K562 (cell line): ENCODE data around the gene PNRC2. TPM values are rescaled to one million over a fixed set of nuclear protein-coding genes. Genes with fewer than 3 reads are reported as not detected.

Experiments used
- ATF7 ChIP-seq: fragments of 450-650 bp; IDR thresholded peaks from 2 replicates; pipeline ENCODE4 v1.7.1; 2014; ENCODE audit warnings: mild to moderate bottlenecking, moderate library complexity
- BCL6 ChIP-seq: fragments of 250-450 bp; sonication (Bioruptor Pico); IDR thresholded peaks from 2 replicates; pipeline ENCODE4 v1.4.0; 2020
- BRD4 ChIP-seq: fragments of 200-600 bp; sonication (generic); IDR thresholded peaks from 2 replicates; pipeline ENCODE4 v1.6.1; 2017; ENCODE audit warnings: inconsistent platforms
- CCAR2 ChIP-seq: fragments of 200-400 bp; formaldehyde crosslinking; IDR thresholded peaks from 2 replicates; pipeline ENCODE4 v1.6.1; 2017; ENCODE audit warnings: mild to moderate bottlenecking, low read depth, low read length
- DACH1 ChIP-seq: fragments of 450-650 bp; IDR thresholded peaks from 2 replicates; pipeline ENCODE4 v1.6.1; 2018; ENCODE audit not compliant: partially characterized antibody
- DMBX1 ChIP-seq: fragments of 250-450 bp; sonication (Bioruptor Pico); IDR thresholded peaks from 2 replicates; pipeline ENCODE4 v1.8.0; 2022; ENCODE audit warnings: inconsistent platforms, mild to moderate bottlenecking, moderate library complexity, borderline replicate concordance
- FOXJ3 ChIP-seq: sonication (generic); formaldehyde crosslinking; IDR thresholded peaks from 2 replicates; pipeline ENCODE4 v1.4.0; 2020; ENCODE audit warnings: mild to moderate bottlenecking, missing genetic modification reagents
- HMGN3 ChIP-seq: IDR thresholded peaks from 2 replicates; pipeline ENCODE4 v1.6.1; 2011; ENCODE audit warnings: borderline replicate concordance, low read depth, mild to moderate bottlenecking, mixed read lengths, low read length; ENCODE audit not compliant: insufficient read length; ENCODE audit errors: extremely low read depth
- HNRNPUL1 ChIP-seq: fragments of 200-400 bp; formaldehyde crosslinking; IDR thresholded peaks from 2 replicates; pipeline ENCODE4 v1.6.1; 2017; ENCODE audit warnings: low read length
- RBM39 ChIP-seq: fragments of 200-400 bp; formaldehyde crosslinking; optimal IDR thresholded peaks from 2 replicates; pipeline ENCODE3; 2018; ENCODE audit warnings: low read depth, low read length
- SETDB1 ChIP-seq: IDR thresholded peaks from one replicate; pipeline ENCODE4 v1.6.1; 2012; ENCODE audit warnings: low read length, control low read depth, inconsistent platforms
- TOE1 ChIP-seq, 2 experiments: fragments of 450-650 bp in 1 of 2; sonication (generic) in 1 of 2; formaldehyde crosslinking in 1 of 2; IDR thresholded peaks; 2 replicates each; pipeline versions ENCODE4 v1.7.1 to v1.8.0; 2016 to 2022; ENCODE audit warnings: borderline replicate concordance in 2 of 2, mild to moderate bottlenecking in 2 of 2, antibody characterized with exemption in 1 of 2, inconsistent platforms in 1 of 2, low read depth in 1 of 2, missing genetic modification reagents in 1 of 2, moderate library complexity in 1 of 2
- ZNF23 ChIP-seq: fragments of 250-450 bp; sonication (Bioruptor Pico); IDR thresholded peaks from 2 replicates; pipeline ENCODE4 v1.4.0; 2020; ENCODE audit warnings: mild to moderate bottlenecking
- ZNF347 ChIP-seq: fragments of 450-650 bp; formaldehyde crosslinking; IDR thresholded peaks from 2 replicates; pipeline ENCODE4 v1.4.0; 2020; ENCODE audit warnings: low read depth, mild to moderate bottlenecking, moderate library complexity
- ZNF561 ChIP-seq: fragments of 450-650 bp; formaldehyde crosslinking; conservative IDR thresholded peaks from 2 replicates; pipeline ENCODE4 v1.4.0; 2020; ENCODE audit warnings: mild to moderate bottlenecking, moderate library complexity
- polyA plus RNA-seq, 8 experiments: library from polyadenylated mRNA; depleted of rRNA in 4 of 8; stranded (reverse) in 5 of 8; unstranded in 3 of 8; fragments of >200 nt; fragmentation: Nextera tagmentation in 2 of 8; fragmentation: Illumina TruSeq in 1 of 8; extraction: Ambion mirVana in 2 of 8; extraction: Trizol in 1 of 8; gene quantifications; 2 replicates each; pipeline versions ENCODE4 v1.2.1 to v1.2.3, GENCODE V29; 2011 to 2014; ENCODE audit warnings: inconsistent platforms in 1 of 8, missing spikeins in 1 of 8
- total RNA-seq, 7 experiments: library from RNA; depleted of rRNA in 6 of 7; stranded (reverse); fragments of >200 nt in 6 of 7; fragmentation: Illumina TruSeq in 2 of 7; extraction: Trizol in 2 of 7; gene quantifications; 2 replicates each; pipeline versions ENCODE4 v1.2.1 to v1.2.3, GENCODE V29; 2011 to 2021; ENCODE audit warnings: low replicate concordance in 1 of 7
- TF ChIP-seq, protein P1 (sequence below): fragments of 450-650 bp; IDR thresholded peaks from 2 replicates; pipeline ENCODE4 v1.6.1; 2018; ENCODE audit warnings: mild to moderate bottlenecking, low read depth; ENCODE audit not compliant: partially characterized antibody
- TF ChIP-seq, protein P2 (sequence below): fragments of 250-450 bp; sonication (Bioruptor Pico); IDR thresholded peaks from 2 replicates; pipeline ENCODE4 v1.4.0; 2020; ENCODE audit warnings: borderline replicate concordance
- TF ChIP-seq, protein P3 (sequence below): fragments of 150-350 bp; IDR thresholded peaks from 2 replicates; pipeline ENCODE4 v1.6.1; 2014; ENCODE audit warnings: low read depth, mild to moderate bottlenecking, low read length, borderline replicate concordance
- TF ChIP-seq, protein P4 (sequence below): fragments of 250-450 bp; sonication (Bioruptor Pico); IDR thresholded peaks from 2 replicates; pipeline ENCODE4 v1.8.0; 2022; ENCODE audit warnings: inconsistent platforms
- TF ChIP-seq, protein P5 (sequence below): sonication (generic); formaldehyde crosslinking; IDR thresholded peaks from 2 replicates; pipeline ENCODE4 v1.8.0; 2022; ENCODE audit warnings: missing genetic modification reagents, mild to moderate bottlenecking, borderline replicate concordance

PNRC2 gene
- total and polyA plus RNA-seq, 9 of the 15 experiments (the other 6 are each of a cell fraction or from before 2014, with no cell fraction given) = 127 to 303 (median 203) TPM

DNA sequence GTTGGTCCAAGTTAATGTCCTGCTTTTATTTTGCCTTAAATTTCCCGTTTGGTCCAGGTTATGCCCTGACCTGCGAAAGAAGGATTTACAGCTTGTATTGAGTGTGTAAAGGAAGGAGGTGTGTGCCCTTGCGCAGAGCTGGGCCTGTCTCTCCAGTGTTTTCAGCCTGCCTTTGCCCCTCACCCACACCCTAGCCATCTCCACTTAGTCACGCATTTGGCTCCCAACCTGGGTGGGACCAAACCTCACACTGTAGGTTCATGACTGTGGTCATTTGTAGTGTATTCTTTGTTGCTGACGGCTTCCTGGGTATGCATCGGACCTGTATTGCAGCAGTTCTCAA is 21.1 kb downstream of the PNRC2 start (continued):
- TF ChIP-seq, protein P1, sequence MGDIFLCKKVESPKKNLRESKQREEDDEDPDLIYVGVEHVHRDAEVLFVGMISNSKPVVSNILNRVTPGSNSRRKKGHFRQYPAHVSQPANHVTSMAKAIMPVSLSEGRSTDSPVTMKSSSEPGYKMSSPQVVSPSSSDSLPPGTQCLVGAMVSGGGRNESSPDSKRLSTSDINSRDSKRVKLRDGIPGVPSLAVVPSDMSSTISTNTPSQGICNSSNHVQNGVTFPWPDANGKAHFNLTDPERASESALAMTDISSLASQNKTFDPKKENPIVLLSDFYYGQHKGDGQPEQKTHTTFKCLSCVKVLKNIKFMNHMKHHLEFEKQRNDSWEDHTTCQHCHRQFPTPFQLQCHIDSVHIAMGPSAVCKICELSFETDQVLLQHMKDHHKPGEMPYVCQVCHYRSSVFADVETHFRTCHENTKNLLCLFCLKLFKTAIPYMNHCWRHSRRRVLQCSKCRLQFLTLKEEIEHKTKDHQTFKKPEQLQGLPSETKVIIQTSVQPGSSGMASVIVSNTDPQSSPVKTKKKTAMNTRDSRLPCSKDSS = no peak
- no peak for TF ChIP-seq ZNF23 (CRISPR knock-in tag)
- peak; percentile 78; the same call in 1 of the 2 replicates for TF ChIP-seq BRD4
- TF ChIP-seq ZNF561 = no peak
- TF ChIP-seq, protein P2, sequence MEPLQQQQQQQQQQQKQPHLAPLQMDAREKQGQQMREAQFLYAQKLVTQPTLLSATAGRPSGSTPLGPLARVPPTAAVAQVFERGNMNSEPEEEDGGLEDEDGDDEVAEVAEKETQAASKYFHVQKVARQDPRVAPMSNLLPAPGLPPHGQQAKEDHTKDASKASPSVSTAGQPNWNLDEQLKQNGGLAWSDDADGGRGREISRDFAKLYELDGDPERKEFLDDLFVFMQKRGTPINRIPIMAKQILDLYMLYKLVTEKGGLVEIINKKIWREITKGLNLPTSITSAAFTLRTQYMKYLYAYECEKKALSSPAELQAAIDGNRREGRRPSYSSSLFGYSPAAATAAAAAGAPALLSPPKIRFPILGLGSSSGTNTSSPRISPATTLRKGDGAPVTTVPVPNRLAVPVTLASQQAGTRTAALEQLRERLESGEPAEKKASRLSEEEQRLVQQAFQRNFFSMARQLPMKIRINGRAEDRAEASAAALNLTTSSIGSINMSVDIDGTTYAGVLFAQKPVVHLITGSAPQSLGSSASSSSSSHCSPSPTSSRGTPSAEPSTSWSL = no peak
- peak; percentile 24 for TF ChIP-seq DACH1
- TF ChIP-seq ATF7 = no peak
- TF ChIP-seq, protein P3, sequence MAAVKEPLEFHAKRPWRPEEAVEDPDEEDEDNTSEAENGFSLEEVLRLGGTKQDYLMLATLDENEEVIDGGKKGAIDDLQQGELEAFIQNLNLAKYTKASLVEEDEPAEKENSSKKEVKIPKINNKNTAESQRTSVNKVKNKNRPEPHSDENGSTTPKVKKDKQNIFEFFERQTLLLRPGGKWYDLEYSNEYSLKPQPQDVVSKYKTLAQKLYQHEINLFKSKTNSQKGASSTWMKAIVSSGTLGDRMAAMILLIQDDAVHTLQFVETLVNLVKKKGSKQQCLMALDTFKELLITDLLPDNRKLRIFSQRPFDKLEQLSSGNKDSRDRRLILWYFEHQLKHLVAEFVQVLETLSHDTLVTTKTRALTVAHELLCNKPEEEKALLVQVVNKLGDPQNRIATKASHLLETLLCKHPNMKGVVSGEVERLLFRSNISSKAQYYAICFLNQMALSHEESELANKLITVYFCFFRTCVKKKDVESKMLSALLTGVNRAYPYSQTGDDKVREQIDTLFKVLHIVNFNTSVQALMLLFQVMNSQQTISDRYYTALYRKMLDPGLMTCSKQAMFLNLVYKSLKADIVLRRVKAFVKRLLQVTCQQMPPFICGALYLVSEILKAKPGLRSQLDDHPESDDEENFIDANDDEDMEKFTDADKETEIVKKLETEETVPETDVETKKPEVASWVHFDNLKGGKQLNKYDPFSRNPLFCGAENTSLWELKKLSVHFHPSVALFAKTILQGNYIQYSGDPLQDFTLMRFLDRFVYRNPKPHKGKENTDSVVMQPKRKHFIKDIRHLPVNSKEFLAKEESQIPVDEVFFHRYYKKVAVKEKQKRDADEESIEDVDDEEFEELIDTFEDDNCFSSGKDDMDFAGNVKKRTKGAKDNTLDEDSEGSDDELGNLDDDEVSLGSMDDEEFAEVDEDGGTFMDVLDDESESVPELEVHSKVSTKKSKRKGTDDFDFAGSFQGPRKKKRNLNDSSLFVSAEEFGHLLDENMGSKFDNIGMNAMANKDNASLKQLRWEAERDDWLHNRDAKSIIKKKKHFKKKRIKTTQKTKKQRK = no peak
- no peak for TF ChIP-seq SETDB1
- no peak for TF ChIP-seq BCL6 (CRISPR knock-in tag)
- no peak for TF ChIP-seq CCAR2
- no peak for TF ChIP-seq FOXJ3
- no peak; the same call in 1 of the 2 replicates for TF ChIP-seq TOE1 (IDR thresholded peaks at IDR 0.05; ENCODE audit: borderline replicate concordance)
- no peak for TF ChIP-seq TOE1 (CRISPR knock-in tag; IDR thresholded peaks at IDR 0.05; ENCODE audit: borderline replicate concordance, low read depth)
- TF ChIP-seq, protein P4, sequence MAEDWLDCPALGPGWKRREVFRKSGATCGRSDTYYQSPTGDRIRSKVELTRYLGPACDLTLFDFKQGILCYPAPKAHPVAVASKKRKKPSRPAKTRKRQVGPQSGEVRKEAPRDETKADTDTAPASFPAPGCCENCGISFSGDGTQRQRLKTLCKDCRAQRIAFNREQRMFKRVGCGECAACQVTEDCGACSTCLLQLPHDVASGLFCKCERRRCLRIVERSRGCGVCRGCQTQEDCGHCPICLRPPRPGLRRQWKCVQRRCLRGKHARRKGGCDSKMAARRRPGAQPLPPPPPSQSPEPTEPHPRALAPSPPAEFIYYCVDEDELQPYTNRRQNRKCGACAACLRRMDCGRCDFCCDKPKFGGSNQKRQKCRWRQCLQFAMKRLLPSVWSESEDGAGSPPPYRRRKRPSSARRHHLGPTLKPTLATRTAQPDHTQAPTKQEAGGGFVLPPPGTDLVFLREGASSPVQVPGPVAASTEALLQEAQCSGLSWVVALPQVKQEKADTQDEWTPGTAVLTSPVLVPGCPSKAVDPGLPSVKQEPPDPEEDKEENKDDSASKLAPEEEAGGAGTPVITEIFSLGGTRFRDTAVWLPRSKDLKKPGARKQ (CRISPR knock-in tag) = peak; percentile 81; the same call in 1 of the 2 replicates
- TF ChIP-seq RBM39 = peak; percentile 85
- TF ChIP-seq DMBX1 (CRISPR knock-in tag) = 0 out of 2 replicates have a peak, but pooled peaks have one; percentile 44
- TF ChIP-seq HNRNPUL1 = no peak
- TF ChIP-seq, protein P5, sequence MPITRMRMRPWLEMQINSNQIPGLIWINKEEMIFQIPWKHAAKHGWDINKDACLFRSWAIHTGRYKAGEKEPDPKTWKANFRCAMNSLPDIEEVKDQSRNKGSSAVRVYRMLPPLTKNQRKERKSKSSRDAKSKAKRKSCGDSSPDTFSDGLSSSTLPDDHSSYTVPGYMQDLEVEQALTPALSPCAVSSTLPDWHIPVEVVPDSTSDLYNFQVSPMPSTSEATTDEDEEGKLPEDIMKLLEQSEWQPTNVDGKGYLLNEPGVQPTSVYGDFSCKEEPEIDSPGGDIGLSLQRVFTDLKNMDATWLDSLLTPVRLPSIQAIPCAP (CRISPR knock-in tag) = no peak
- TF ChIP-seq HMGN3 = no peak
- 0 out of 2 replicates have a peak, but pooled peaks have one; percentile 52 for TF ChIP-seq ZNF347 (CRISPR knock-in tag)
